ENCODE data around the gene RCE1.

RCE1 gene

DNA sequence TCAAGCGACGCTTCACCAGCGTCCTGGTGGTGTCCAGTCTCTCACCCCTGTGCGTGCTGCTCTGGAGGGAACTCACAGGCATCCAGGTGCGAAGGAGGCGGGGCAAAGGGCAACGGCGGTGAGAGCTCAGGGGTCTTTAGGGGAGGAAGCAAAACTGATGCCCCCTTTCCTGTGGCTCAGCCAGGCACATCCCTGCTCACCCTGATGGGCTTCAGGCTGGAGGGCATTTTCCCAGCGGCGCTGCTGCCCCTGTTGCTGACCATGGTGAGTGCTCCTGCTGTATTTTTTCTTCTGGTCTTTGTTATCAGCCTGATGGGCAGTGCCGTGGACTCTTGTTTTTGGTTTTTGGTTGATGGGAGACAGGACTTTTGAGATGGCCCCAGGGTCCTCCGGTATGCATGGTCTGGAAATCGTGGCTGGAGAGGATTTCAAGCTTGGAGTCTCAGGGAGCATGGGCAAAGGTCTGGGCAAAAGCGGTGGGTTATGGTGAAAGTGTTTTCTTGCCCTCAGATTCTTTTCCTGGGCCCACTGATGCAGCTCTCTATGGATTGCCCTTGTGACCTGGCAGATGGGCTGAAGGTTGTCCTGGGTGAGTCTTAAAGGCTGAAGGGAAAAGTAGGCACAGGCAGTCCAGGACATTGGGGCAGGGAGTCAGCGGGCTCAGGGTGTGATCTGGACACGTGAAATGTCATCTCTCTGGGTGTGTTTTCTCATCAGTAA lies 695 bp downstream of the RCE1 start:
- Histone ChIP-seq H3K4me3 (peak overlapping the region; percentile 78 to 95 (median 91)), H3K27ac (peak overlapping the region; percentile 83 to 100 (median 99))

DNA sequence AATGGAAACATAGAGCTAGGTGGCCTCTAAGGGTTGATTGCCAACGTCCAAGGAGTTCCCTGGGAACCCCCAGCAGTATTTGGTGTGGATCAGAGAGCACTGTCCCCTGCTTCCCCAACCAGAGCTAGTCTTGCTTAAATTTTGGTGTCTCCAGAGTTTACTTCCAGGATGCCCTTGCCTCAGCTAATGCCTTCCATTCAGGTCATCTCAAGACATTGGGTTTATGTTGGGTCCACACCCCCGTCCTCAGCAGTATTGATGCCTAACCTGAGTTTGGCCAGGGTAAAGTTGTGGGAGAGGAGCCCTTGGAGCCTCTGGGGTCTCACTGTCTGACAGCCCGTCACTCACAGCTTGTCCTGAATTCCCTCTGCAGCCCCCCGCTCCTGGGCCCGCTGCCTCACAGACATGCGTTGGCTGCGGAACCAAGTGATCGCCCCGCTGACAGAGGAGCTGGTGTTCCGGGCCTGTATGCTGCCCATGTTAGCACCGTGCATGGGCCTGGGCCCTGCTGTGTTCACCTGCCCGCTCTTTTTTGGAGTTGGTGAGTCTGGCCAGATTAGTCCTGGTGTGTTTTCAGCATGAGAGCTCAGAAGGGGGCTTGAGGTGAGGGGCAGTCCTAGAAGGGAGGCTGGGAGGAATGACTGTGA lies 1.4 kb downstream of the RCE1 start:
- H3K27ac ChIP-seq: peak overlapping the region in 4 of 21 experiments; percentile 97 to 100 (median 99)
- peak overlapping the region in 2 of 7 experiments; percentile 78 to 85 for H3K4me3 ChIP-seq

DNA sequence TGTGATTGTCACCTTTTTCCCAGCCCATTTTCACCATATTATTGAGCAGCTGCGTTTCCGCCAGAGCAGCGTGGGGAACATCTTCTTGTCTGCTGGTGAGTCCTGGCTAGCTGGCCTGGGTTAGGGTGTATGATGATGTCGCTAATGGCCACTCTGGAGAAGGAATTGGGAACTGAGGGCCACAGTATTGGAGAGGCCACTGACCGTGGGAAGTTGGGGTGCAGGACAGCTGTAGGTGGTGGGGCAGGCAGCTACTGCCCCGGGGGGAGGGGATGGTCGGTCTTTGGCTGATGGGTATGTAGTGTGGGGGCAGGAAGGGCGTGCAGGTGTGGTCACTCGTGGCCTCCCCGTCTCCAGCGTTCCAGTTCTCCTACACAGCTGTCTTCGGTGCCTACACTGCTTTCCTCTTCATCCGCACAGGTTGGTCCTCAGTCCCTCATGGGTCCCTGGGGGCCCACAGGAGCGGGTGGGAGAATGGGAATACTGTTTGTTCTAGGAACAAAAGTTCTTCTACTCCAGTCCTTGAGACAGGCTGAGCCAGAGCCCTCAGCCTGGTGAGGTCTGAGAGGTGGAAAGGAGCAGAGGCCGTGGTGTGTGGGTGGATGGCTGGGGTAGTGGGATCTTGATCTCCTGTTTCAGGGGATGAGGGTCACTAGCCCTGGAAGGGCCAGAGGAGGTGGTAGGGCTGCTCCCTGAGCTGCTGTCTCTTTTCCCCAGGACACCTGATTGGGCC lies 2.1 kb downstream of the RCE1 start:
- no peak overlapping the region for H3K27ac ChIP-seq
- H3K4me3 ChIP-seq: no peak overlapping the region

DNA sequence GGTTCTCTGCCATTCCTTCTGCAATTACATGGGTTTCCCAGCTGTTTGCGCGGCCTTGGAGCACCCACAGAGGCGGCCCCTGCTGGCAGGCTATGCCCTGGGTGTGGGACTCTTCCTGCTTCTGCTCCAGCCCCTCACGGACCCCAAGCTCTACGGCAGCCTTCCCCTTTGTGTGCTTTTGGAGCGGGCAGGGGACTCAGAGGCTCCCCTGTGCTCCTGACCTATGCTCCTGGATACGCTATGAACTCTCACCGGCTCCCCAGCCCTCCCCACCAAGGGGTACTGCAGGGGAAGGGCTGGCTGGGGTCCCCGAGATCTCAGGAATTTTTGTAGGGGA lies 2.6 kb downstream of the RCE1 start:
- Histone ChIP-seq H3K4me3 (no peak overlapping the region), H3K27ac (no peak overlapping the region)

DNA sequence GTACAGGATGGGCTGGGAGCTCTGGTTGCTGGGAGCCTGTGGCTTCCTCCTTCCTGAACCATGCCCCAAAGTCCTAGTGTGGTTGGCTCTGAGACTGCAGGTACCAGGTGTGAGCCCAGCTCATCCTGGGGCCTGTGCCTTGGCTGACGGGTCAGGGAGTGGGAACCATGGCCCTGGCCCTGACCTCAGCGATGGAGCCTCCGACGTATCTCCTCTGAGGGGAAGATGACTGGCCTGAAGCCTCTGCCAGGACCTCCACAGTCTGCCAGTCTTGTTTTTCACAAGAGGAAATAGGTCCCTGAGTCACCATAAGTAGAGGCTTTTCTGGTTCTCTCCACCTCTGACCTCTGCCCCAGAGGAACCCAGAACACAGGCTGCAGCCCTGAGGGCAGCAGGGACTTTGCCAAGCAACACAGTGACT lies 3.4 kb downstream of the RCE1 start:
- no peak overlapping the region for H3K4me3 ChIP-seq
- no peak overlapping the region for H3K27ac ChIP-seq

DNA sequence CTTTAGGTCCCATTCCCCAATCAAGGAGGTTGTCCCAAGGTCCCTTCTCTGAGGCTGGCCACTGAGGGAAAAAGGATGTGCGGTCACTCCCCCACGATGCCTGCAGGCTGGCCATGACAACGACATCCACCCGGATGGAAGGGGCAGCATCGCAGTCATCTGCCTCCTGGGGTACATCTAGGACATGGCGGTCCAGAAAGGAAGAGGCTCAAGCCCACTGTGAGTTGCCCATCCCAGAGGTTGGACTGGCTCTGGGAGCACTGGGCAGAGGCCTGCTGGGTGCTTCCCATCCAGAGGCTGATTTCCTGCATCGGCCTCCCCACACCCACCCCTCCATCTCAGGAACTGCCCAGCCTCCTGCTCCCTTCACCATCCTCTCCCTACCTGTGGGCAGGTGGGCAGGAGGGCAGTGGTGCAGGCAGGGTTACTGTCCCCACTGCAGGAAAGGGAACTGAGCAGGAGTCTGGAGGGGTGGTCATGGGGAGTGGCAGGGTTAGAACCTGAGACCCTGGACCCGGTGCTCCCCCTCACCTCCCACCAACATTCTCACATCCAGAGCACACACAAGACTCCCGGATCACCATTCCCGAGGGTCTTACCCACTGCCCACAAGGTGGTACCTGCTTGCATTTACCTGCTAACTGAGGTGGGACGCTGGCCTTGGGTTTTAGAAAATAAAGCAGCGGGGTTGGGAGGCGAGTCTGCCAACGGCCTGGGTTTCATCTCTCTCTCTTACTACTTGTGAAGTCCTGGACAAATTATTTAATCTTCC lies 4.4 kb downstream of the RCE1 start:
- no peak overlapping the region for H3K4me3 ChIP-seq
- H3K27ac ChIP-seq: no peak overlapping the region

DNA sequence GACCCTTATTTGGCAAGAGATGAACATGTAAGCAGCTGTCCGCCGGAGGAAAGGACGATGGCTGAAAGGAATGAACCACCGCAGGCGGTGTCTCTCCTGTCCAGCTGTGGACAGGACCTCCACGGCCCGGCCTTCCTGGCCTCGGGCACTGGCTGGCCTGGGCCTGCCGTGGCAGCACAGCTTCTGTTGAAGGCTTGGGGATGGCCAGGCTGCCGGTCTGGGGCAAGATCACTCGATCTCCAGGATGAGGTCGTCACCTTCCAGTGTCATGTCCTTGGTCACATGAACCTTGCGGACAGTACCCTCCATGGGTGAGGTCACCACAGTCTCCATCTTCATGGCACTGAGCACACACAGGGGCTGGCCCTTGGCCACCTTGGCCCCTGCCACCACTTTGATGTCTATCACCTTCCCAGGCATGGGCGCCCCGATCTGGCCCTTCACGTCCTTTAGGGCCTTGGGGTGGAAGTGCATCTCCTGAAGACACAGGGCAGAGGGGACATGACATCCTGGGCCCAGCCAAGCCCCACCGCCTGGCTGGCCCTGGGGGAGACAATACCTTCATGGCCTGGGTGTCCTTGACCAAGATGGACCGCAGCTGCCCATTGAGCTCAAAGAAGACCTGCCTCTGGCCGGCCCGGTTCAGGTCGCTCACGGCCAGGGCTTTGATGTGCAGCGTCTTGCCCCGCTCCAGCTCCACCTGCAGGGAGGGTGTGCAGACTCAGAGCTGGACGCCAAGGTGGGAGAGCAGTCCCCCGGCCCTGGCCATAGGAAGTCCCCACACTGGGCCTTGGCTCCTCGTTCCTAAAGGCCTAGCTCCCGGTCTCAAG lies 5.6 kb downstream of the RCE1 start:
- Histone ChIP-seq H3K27ac (no peak overlapping the region), H3K4me3 (no peak overlapping the region)

DNA sequence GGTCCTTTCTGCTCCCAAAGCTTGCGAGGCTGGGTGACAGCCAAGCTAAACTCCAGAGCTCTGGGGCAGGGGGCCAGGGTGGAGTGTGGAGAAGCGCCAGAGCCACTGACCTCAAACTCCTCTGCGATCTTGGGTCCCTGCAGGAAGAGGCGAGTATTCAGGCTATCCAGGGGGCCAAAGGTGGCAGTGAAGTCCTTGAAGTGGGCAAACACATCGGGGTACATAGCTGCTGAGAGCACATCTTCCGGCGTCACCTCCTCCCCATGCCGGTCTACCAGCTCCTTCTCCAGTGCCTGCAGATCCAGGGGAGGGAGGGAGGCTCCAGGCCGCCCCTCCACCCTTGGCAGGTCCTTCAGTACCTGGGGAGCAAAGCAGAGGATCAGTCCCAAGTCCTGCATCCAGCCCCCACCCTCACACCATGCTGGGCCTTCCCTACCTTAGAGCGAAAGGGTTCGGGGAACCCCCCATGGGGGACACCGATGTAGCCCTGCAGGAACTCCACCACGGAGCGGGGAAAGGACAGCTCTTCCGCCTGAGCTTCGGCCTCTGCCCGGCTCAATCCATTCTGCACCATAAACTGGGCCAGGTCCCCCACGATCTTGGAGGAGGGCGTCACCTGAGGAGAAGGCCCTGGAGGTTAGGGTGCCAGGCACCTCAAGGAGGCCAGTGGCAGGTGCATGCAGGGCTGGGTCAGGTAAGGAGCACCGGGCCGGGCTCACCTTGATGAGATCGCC lies 6.4 kb downstream of the RCE1 start:
- no peak overlapping the region for H3K4me3 ChIP-seq
- no peak overlapping the region for H3K27ac ChIP-seq

DNA sequence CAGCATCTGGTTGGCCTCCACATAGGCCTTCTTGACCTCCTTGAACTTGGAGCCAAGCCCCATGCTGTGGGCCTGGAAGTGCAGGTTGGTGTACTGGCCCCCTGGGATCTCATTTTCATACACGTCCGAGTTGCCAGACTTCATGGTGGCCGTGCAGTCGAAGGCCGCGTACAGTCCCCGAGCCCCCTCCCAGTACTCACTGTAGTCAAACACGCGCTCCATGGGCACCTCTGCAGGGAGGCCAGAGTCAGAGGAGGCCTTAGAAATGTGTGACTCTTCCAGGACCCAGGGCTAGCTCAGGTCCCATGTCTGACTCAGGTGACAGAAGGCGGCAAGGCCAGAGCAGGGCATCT lies 7.0 kb downstream of the RCE1 start:
- Histone ChIP-seq H3K27ac (no peak overlapping the region), H3K4me3 (no peak overlapping the region)

DNA sequence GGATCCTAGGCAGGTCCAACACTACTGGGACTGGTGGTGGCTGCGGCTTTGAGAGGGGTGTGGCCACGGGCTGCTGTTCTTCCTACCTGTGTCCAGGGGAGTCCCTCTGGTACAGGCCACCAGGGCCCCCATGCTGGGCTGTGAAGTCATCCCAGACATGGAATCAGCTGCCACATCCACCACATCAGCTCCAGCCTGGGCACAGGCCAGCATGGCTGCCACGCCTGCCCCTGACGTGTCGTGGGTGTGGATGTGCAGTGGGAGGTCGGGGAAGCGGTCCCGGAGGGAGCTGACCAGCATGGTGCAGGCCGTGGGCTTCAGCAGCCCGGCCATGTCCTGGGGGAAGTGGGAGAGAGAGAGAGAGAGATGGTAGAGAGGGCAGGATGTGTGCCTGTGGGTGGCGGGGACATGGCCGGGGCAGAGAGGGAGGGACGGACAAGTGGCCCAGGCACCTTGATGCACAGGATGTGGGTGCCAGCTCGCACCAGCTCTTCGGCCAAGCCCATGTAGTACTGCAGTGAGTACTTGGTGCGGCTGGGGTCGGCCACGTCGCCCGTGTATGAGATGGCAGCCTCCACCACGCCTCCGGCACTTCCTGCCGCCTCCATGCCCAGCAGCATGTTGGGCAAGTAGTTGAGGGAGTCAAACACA lies 7.5 kb downstream of the RCE1 start:
- H3K27ac ChIP-seq: no peak overlapping the region
- H3K4me3 ChIP-seq: no peak overlapping the region

DNA sequence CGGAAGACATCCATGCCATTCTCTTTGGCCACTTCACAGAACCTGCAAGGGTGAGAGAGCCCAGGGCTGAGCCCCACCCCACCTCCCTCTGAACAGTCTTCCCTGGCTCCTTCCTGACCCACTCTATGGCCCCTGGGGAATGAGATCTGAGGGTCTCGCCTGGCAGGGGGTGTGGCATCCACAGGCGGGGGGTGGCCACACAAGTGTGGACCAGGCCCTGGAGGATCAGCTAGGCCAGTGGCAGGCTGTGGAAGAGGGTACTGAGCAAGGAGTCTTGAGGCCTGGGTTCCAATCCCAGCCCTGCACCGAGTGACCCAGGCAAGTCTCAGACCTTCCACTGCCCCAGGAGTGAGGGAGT lies 8.0 kb downstream of the RCE1 start:
- Histone ChIP-seq H3K27ac (no peak overlapping the region), H3K4me3 (no peak overlapping the region)

DNA sequence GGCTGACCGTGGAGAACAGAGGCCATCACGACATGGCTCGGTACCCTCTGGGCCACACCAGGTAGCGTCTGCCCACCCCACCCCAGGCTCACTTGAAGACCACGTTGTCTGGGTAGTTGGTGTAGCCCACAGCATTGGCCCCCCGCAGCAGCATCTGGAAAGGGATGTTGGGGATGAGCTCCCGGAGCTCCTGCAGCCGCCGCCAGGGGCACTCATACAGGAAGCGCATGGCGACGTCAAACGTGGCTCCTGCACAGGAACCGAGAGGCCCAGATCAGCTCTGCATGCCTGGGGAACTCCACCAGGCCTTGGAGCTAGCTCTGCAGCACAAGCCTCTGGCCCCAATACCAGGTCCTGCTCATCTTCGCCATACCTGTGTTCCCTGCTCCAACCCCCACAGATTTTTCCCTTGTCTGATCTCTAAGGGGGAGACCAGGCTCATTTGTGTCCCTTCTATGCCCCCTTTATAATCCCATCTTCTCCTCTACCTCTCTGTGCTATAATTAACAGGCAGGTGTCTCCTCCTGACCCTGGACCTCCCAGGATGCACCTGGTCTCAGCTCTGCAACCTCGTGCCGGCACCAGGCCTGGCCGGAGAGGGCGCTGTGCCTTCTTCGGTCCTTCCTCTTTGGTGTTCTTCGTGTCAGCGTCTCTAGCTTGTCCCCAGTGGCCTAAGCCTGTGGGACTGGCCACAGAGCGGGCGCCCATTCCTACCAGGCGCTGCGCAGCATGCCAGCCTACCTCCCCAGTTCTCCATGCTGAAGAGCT lies 8.6 kb downstream of the RCE1 start:
- H3K27ac ChIP-seq: no peak overlapping the region

DNA sequence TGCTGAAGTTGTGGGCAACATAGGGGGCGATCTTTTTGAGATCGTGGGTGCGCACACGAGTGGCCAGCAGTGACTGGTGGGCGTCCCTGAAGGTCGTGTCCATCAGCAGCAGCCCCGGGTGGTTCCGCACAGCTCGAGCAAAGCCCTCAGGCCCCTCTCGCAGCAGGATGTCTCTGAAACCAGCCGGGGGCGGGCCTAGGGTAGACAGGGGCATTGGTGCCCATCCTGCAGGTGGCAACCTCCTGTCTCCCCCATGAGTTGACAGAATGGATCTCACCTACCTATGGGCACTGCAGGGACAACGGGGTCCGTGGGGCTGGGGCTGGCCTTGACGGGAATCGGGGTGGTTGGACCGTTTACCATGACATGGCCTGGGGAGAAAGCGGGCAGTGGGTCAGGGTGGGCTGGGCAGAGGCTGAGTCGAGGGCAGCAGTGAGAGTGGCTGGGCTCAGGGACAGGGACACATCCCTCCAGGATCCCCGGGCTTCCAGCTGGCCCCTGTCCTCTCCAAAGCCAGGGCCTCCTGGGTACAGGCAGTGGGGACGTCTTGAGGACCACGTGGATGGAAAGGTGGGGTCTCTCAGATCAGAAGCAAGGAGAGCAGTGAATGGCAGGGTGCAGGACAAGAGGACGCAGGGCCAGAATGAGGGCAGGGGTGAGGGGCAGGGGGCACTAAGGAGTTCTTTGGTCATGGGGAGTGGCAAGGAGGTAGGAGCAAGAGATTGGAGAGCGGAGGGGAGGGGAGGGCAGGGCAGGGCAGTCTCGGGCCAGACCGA lies 9.4 kb downstream of the RCE1 start:
- Histone ChIP-seq H3K4me3 (no peak overlapping the region), H3K27ac (no peak overlapping the region)

More for the DNA sequence above, 8.6 kb downstream of the RCE1 start:
- no peak overlapping the region for H3K4me3 ChIP-seq

DNA sequence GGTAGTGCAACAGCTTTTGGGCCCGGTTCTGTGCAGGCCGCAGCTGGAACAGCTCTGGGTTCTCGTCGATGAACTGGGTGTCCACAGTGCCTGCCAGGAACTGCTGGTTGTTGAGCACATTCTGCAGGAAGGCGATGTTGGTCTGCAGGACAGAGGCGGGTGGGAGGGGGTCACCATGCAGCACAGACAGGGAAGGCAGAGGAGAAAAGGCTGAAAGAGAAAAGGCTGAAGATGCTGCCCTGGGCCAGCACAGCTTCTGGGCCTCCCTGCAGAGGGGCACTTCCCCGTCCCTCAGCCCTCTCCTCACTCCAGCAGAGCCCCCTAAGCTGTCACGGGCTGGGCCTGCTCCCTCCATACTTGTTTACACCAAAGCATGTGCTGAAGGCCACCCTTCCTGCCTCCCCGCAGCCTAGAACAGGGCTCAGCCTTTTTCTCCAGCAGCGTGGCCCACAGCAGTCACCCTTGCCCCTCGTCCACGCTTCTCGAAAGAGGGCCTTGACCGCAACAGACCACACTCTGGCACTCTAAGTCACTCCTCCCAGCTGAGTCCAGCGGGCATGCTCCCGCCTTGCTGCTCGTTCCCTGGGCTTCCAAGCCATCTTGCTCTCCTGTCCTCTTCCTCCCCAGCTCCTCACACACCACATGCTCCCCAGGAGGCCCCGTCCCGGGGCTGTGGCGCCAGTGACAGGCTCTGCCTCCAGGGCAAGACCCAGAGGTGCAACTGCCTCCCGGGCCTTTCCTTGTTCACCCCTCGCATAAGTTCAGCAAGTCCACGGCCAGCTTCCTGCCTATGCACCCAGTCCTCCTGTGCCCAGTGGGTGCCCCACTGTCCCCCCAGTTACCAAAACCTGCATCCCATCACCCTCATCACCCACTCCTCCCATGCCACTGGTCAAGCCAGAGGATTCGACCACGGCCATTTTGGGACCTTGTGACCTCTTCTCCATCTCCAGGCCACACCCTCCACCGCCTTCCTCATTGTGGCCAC lies 10.3 kb downstream of the RCE1 start:
- no peak overlapping the region for H3K27ac ChIP-seq
- H3K4me3 ChIP-seq: no peak overlapping the region

DNA sequence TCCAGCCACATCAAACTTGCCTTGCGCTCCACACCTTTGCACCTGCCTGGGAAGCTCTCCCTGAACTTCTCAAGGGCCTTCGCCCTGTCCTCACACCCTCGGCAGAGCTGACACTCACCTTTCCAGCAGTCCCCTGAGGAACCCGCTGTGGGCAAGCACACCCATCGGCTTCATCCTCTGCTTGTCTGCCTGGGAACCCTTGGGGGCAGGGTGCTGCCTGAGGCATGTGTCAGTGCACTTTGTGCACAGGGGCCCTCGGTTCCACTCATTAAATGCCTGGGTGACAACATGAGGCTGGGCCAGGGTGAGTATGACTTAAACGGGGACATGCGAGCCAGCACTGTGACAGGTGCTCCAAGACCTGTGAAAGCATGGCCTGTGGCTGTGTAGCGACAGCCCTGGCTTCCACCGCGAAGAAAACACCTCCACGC lies 11.0 kb downstream of the RCE1 start:
- no peak overlapping the region for H3K27ac ChIP-seq
- no peak overlapping the region for H3K4me3 ChIP-seq

DNA sequence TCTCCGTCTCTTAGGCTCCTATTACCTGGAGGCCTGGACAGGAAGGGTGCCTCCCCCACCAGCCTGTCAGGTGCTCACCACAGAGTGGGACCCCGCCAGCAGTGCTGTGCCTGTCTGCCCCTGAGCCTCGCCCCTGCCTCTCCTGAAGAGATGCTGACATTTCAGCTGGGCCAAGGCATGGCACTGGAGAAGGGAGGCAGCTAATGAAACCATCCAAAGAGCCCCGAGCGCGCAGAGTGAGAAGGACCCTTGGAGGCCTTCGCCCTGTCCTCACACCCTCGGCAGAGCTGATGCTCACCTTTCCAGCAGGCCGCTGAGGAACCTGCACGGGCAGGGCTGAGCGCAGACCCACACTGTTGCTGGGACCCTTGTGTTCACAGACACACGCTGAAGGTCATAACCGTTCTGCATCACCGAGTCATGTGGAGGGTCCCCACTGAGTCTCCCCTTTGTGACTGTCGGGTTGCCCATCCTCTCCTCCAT lies 11.5 kb downstream of the RCE1 start:
- Histone ChIP-seq H3K4me3 (no peak overlapping the region), H3K27ac (no peak overlapping the region)

All from skin epidermis (tissue), 12 donors.